Brain microvascular endothelial cell (primary cell): ENCODE measurements around the gene DDX55.
"Not testable (repeated sequence)": the region's sequence is repeated elsewhere in the genome, so short reads cannot be mapped to it uniquely, and the experiment has no call there.

Source experiments
- DNase-seq: peaks from one replicate; pipeline ENCODE4 v3.0.0-alpha.2; 2020
- H3K27ac ChIP-seq: fragments of 250-450 bp; sonication (Bioruptor Pico); 2 replicates; pipeline ENCODE4 v1.5.1; 2020; ENCODE audit warnings: mild to moderate bottlenecking, moderate library complexity
- H3K27me3 ChIP-seq: fragments of 250-450 bp; sonication (Bioruptor Pico); replicated peaks from 2 replicates; pipeline ENCODE4 v1.5.1; 2020; ENCODE audit warnings: mild to moderate bottlenecking
- H3K36me3 ChIP-seq: fragments of 250-450 bp; sonication (Bioruptor Pico); replicated peaks from 2 replicates; pipeline ENCODE4 v1.5.1; 2020; ENCODE audit warnings: mild to moderate bottlenecking
- H3K4me3 ChIP-seq: 2 replicates; pipeline ENCODE4 v1.5.1; 2011; ENCODE audit warnings: low read depth, mild to moderate bottlenecking, control low read depth, low read length, moderate library complexity
- in situ Hi-C: cut with HindIII; loops from 2 replicates; pipeline ENCODE4 v1.10.0; 2017; ENCODE audit warnings: low sequenced_read_pairs, low pct_ligation_motif_present
- TF ChIP-seq, protein P1 (sequence below): IDR thresholded peaks from 2 replicates; pipeline ENCODE4 v1.5.1; 2011; ENCODE audit warnings: low read depth, mild to moderate bottlenecking, moderate library complexity, low read length, control low read depth, inconsistent platforms; ENCODE audit errors: missing control alignments

Gene DDX55

DNA sequence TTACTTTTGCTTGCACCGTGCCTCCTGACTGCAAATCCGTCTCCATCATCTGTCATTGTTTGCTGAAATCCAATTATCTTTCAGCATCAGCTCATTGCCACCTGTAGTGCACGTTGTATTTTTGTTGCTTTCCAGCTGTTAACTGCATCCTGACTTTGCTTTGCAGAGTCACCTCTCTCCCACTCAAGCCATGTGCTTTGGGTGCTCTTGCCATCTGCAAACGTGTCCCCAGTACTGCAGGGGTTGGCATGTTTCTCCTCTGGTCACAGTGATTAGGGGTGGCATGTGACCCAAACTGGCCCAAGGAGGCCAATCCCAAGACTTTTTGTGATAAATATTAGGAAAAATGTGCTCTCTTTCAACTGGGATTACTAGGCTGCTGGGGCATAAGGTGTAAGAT, 28.0 kb upstream of the DDX55 start:
- Histone ChIP-seq H3K27ac (no peak overlapping the region), H3K36me3 (no peaks in the 10 kb centered on the region), H3K27me3 (no peaks in the 10 kb centered on the region), H3K4me3 (no peak overlapping the region)
- TF ChIP-seq, protein P1, sequence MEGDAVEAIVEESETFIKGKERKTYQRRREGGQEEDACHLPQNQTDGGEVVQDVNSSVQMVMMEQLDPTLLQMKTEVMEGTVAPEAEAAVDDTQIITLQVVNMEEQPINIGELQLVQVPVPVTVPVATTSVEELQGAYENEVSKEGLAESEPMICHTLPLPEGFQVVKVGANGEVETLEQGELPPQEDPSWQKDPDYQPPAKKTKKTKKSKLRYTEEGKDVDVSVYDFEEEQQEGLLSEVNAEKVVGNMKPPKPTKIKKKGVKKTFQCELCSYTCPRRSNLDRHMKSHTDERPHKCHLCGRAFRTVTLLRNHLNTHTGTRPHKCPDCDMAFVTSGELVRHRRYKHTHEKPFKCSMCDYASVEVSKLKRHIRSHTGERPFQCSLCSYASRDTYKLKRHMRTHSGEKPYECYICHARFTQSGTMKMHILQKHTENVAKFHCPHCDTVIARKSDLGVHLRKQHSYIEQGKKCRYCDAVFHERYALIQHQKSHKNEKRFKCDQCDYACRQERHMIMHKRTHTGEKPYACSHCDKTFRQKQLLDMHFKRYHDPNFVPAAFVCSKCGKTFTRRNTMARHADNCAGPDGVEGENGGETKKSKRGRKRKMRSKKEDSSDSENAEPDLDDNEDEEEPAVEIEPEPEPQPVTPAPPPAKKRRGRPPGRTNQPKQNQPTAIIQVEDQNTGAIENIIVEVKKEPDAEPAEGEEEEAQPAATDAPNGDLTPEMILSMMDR = no peak
- DNase-seq = no peak
- in situ Hi-C loops = no loop called here

DNA sequence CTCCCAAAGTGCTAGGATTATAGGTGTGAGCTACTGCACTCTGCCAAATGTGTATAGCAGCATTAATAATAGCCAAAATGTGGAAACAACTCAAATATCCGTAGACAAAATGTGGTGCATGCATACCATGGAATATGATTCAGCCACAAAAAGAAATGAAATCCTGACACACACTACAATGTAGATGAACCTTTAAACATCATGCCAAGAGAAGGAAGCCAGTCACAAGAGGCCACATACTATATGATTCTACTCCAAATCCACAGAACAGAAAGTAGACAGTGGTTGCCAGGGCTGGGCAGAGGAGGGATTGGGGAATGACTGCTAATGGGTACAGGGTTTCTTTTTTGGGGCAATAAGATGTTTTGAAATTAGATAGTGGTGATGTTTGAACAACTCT, 25.3 kb upstream of the DDX55 start:
- TF ChIP-seq, protein P1 = no peak
- no peaks in the 10 kb centered on the region for H3K27me3 ChIP-seq
- no peak overlapping the region for H3K4me3 ChIP-seq
- DNase-seq = no peak
- in situ Hi-C loops = no loop called here
- H3K36me3 ChIP-seq = no peaks in the 10 kb centered on the region
- H3K27ac ChIP-seq = no peak overlapping the region

DNA sequence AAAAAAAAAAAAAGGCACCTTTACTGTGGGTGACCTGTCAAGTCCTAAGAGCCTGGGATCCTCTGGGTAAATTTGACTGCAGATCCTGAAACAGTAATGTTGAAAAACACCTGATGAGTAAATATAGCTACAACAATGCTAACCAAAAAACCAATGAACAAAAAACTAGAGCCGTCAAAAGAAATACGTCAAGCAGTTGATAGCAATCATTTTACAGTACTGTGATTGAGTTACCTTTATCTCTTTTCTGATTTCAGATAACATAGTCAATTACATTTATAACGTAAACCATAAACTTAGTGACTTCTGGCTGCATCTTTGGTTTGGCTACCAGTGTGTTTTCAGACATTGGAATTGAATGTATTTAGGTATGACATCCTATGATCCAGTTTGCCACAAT, 23.7 kb upstream of the DDX55 start:
- TF ChIP-seq, protein P1 = no peak
- Histone ChIP-seq H3K27me3 (no peaks in the 10 kb centered on the region), H3K27ac (no peak overlapping the region), H3K36me3 (no peaks in the 10 kb centered on the region), H3K4me3 (no peak overlapping the region)
- in situ Hi-C loops = no loop called here
- DNase-seq = no peak

DNA sequence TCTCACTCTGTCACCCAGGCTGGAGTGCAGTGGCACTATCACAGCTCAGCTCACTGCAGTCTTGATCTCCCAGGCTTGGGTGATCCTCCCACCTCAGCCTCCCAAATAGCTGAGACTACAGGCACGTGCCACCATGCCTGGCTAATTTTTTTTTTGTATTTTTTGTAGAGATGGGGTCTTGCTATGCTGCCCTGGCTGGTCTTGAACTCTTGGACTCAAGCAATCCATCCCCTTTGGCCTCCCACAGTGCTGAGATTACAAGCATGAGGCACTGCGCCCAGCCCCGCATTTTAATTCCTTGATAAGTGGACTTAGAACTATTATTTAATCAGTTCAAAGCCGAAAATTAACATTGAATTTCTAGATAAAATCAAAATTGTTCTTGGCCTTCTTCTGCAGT, 23.1 kb upstream of the DDX55 start:
- H3K27ac ChIP-seq, H3K36me3 ChIP-seq, in situ Hi-C loops, H3K27me3 ChIP-seq, DNase-seq, H3K4me3 ChIP-seq: not testable (repeated sequence)

DNA sequence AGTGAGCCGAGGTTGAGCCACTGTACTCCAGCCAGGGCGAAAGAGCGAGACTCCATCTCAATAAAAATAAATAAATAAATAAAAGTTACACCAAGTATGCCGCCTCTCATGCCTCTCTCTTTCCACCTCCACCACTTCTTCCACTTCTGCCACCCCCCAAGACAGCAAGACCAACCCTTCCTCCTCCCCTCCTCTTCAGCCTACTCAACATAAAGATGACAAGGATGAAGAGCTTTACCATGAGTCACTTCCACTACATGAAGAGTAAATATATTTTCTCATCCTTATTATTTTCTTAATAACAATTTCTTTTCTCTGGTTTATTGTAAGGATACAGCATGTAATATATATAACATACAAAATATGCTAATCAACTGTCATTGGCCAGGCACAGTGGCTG, 21.1 kb upstream of the DDX55 start:
- Histone ChIP-seq H3K27me3 (no peaks in the 10 kb centered on the region), H3K4me3 (no peak overlapping the region), H3K36me3 (no peaks in the 10 kb centered on the region), H3K27ac (no peak overlapping the region)
- in situ Hi-C loops = no loop called here
- TF ChIP-seq, protein P1 = no peak
- DNase-seq = no peak

DNA sequence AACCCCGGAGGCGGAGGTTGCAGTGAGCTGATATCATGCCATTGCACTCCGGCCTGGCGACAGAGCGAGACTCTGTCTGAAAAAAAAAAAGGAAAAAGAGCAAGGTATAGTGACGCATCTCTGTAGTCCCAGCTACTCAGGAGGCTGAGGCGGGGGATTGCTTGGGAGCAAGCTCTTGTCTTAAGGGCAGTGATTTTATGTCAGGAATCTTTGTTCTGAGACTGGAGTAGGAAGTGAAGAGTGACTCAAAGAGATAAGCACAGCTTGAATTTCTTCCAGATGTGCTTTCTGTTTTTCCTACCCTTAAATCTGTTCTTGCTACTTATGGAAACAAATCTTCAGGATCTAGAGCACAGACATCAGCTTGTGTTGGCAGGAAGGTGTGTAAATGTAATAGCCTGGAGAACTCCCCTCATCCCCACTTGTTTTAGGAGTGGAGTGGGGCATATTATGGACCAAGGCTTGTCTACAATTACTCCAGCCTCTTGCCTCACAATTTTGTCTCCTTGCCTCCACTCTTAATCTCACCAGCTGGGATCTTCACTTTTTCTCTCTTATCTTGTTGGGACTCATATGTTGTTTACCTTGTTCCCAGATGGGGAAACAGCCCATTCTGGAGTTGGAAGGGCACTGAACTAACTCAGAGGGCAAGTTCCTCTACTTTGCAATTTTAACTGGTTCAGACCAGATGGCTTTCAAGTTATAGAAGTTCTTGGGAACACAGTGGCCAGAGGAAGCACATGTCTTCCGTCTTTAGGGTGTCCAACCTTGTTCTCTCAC, 10.0 kb upstream of the DDX55 start:
- TF ChIP-seq, protein P1 = no peak
- H3K36me3 ChIP-seq = peaks cover 76% of the 10 kb centered on the region
- H3K27me3 ChIP-seq = no peaks in the 10 kb centered on the region
- peak; percentile 89 for DNase-seq
- no peak overlapping the region for H3K4me3 ChIP-seq
- H3K27ac ChIP-seq = peak overlapping the region; percentile 61
- in situ Hi-C loops = no loop called here
